ENCODE measurements around the gene PEX7.
"Not testable (repeated sequence)": the region's sequence is repeated elsewhere in the genome, so short reads cannot be mapped to it uniquely, and the experiment has no call there.

The PEX7 gene

DNA sequence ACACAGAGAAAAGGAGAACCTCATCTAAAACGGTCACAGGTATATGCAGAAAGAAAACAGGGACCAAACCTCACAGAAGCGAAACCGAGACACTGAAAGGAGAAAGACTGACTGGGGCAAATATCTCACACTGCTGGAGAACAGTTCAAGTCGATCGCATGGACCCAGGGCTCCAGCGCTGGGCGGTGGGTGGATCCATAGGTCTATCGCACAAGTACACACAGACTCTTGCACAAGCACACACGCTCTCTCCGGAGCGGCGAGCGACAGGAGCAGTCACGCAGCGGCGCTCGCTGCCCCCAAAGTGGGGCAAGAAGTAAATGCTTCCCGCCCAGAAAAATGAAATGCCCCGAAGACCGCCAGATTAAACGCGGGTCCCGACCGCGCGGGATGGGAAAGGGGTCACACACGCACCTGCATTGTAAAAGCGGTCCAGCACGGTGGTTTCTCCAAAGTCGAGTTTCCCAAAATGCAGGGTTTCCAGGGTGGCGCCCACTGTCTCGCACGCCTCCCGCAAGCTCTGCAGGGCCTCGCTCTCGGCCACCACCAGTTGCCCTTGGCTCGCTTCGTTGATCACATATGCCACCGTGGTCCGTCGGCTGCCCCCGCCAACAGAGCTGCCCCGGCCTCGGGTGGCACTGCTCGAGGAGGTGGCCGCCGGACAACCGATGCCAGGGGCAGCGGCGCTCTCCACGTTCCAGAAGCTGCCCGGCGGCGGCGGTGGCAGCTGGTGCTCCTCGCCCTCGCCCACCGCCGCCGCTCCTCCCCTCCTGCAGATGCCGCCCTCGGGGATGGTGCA, 30.9 kb upstream of the PEX7 start:
- peak; percentile 53 for DNase-seq

DNA sequence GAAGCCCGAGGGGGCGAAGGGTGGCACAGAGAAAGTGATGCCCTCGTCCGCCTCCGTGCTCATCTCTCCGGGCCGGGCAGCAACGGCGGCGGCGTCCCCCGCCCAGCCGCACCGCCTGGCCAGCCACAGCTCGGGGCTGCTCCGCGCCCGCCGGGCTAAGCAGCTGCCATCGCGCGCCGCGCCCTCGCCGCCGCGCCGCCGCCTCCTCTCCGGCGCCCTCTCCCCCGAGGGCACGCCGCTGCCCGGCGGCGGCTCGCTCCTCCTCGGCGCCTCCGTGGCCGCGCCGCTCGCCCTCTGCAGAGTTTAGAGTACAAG, 30.3 kb upstream of the PEX7 start:
- DNase-seq: no peak

DNA sequence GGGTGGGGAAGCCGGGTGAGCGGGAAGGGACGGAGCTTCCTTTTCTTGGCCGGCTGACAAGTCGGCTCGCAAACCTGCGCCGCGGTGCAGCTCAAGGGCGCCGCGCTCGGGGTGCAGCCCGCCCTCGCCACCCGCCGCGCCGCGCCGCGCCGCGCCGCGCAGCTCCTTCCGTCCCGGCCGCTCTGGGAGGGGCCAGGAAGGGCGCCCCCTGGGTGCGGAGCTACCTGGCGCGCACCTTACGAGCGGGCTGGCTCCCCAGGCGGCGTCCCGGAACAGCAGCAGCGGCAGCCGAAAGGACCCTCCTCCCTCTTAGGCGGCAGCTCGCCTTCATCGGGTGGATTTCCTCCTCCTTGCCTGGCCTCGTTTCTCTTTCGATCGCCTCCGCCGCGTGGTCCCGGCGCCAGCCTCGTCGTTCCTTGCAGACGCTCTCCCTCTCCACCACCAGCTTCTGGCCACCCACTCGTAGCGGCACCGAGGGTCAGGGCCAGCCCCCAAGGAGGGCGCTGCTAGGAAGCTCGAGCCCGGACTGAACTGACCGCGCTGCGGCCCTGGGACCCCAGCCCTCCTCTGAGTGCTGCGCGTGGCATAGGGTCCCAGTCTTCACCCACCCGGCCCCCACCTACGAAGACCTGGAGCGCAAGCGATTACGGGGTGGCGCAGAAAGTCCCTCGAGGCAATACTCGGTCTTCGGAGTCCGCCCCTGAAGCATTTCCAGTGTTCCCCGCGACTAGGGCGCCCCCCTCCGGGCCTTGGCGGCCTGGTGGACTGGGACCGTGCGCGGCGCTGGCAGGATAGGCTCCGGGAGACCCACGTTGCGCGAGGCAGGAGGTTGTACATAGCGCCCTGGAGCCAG, 29.8 kb upstream of the PEX7 start, which contains the start of gene MAP3K5:
Gene MAP3K5, minus strand, starts transcription at position 68 of the 853 bp plus-strand sequence. CDS start 320 bp downstream, outside the sequence.
- DNase-seq: peak; percentile 96

DNA sequence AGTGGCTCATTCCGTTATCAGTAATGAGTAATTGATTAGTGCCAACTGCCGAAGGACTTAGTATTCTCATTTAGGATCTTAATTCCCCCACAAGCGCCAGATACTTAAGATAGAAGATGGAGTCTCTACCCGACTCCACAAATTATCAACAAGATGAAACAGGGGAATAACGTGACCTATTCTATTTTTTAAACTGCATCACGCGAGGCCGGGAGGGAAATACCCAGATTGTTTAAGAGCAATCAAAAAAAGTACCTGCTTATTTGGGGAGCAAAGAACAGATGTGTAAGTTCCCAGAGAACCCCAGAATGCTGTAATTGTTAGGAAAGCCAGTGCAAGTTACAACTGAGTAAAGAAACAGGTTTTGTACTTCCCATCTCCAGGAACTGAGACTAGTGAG, 29.0 kb upstream of the PEX7 start:
- no peak for DNase-seq

DNA sequence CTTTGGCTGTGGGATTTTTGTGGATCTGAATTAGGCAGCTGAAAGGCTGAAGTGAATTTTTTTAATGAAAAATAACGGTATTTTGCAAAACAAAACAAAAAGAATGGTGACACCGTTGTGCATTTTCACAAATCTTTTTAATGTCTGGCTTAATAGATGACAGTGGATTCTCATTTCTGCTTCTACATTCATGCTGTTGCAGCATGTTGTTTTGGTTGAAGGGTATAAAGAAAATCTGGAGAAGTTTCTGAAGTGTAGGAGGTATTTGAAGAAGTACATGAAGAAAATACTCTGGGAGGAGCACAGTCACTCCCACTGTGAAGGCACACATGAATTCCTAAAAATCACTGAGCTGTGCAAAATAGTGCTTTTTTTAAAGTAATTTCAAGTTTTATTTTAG, 27.0 kb upstream of the PEX7 start:
- DNase-seq: no peak

DNA sequence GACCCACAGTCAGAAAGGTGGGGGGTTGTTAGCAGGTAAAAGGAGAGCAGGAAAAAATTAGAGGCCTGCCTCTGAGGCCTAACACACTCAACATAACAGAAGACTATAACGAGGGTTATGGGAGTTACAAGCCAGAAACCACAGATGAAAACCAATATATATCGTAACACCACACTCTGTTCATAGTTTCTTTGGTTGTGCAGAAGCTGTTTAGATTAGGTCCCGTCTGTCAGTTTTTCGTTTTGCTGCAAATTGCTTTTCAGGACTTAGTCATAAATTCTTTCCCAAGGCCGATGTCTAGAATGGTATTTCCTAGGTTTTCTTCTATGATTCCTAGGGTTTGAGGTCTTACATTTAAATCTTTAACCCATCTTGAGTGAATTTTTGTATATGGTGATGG, 26.4 kb upstream of the PEX7 start:
- DNase-seq: no peak

DNA sequence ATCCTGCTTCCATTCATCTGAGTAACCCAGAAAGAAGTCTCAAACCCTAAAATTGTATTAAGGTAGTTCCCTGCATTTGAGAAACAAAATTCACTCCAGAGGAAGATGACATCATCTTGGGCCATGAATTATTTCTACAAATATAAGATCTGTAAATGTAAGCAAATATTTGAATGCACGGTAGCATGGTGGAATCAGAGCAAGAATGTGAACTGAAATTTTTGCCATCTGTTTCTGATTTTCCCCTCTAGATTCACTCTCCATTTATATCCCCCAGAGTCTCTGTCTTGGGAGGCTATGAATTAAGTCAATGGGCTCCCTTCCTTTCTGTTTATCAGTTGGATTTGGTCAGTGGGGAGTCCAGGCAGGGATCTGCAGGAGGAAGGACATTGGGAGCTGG, 24.3 kb upstream of the PEX7 start:
- DNase-seq: no peak

DNA sequence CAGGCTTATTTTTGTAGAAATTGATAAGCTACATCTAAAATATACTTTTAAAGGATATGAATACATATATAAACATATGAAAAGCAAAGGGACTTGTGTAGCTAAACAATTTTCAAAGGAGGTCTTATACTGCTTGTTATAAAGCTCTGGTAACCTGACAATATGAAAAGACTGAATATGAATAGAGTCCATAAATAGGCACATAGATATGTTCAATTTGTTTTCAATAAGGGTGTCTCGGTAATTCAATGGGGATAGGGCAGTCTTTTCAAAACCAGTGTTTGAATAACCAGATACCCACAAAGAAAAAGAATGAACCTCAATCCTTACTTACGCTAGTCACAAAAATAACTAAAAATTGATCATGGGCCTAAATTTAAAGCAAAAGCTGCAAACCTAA, 20.8 kb upstream of the PEX7 start:
- no peak for DNase-seq

DNA sequence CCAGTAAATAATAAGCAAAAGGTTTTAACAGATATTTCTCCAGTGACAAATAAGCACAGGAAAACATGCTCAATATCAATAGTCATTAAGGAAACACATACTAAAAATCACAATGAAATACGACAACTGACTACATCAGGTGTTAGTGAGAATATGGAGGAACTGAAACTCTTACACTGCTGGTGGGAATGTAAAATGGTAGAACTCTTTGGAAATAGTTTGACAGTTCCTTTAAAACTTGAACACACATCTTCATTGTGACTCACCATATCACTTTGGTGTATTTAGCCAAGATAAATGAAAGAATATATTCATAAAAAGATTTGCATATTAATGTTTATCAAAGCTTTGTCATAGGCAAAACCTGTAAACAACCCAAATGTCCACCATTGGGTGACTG, 18.8 kb upstream of the PEX7 start:
- no peak for DNase-seq

DNA sequence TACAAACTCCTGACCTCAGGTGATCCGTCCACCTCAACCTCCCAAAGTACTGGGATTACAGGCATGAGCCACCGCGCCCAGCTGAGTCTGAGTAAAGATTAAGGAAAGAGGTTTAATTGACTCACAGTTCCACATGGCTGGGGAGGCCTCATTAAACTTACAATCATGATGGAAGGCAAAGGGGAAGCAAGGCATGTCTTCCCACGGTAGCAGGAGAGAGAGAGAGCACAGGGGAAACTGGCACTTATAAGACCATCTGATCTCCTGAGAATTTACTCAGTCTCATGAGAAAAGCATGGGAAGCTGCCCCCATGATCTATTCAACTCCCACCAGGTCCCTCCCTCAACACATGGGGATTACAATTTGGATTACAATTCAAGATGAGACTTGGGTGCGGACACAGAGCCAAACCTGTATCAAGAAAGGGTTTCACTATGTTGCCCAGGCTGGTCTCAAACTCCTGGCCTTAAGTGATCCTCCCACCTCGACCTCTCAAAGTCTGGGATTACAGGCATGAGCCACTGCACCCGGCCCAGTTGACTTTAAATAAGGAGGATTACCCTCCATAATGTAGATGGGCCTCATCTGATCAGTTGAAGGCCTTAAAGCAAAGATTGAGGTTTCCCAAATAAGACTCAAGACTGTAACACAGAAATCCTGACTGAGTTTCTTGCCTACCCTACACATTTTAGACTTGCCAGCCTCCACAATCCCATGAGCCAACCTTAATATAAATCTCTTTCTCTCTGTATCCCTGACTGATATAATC, 13.1 kb upstream of the PEX7 start:
- no peak for DNase-seq

DNA sequence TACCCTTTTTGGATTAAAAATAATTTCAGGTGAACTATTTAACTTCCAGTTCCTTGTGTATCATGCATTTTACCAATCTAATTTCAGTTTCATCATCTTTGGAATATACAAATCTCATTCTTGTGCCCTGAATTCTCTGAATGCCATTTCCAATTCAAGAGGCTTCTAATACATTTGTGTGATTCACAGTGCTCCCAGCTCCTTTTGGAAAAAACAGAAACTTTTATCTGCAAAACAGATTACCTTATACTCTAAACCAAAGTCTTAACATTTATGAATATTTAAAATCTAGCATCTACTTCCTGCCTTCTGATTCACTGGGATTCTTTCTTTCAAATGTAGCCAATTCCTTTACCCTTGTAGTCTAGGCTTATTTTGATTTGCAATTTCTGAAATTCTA, 11.1 kb upstream of the PEX7 start:
- no peak for DNase-seq

DNA sequence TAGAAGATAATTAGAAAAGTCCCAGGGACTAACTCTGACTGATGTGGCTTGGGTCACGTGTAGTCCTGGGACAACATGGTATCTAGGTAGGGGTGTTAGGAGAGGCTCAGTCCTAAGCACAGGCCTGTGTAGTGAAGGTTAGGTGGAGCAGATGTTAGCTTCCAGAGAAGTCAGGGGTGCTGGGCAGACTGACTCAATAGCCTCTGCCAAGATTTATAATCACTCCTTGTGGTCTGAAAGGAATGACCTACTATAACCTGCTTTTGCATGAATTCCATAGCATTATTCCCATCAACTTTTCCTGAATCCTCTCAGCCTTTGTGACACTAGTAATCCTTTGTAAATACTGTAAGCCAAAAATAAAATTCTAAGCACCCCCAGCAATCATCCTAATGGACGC, 10.2 kb upstream of the PEX7 start:
- no peak for DNase-seq

DNA sequence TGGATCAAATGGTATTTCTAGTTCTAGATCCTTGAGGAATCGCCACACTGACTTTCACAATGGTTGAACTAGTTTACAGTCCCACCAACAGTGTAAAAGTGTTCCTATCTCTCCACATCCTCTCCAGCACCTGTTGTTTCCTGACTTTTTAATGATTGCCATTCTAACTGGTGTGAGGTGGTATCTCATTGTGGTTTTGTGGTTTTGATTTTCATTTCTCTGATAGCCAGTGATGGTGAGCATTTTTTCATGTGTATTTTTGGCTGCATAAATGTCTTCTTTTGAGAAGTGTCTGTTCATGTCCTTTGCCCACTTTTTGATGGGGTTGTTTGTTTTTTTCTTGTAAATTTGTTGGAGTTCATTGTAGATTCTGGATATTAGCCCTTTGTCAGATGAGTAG, 6.8 kb upstream of the PEX7 start:
- DNase-seq: not testable (repeated sequence)

DNA sequence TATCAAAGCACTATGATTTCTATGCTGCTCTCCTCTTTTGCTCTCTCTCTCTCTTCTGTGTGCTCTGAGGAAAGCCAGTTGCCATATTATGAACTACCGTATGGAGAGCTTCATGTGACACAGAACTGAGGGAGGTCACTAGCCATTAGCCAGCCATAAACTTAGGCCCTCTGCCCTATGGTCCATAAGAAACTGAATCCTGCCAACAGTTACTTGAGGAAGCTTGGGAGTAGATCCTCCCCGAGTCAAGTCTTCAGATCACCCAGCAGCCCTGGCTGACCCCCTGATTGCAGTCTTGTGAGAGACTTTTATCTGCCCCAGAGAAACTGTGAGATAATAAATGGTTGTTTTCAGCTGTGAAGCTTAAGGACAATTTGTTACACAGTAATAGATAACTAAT, 5.7 kb upstream of the PEX7 start:
- DNase-seq: no peak

DNA sequence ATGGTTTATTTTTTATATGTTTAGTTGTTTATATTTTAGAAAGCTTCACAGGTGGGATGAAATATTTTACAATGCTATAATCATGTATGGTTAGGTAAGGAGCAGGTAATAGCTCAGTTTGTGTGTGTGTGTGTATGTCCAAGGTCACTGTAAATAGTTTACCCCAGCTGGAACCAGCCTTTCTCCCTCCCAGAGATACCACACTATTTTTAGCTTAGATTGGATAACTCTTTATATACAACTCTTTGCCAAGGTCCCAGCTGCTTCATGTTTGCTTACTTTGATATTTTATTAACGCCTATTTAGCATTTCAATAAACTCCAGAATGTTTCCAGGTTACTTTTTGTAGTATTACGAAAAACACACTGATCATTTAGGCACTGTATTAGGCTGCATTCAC, 1.8 kb upstream of the PEX7 start:
- DNase-seq: no peak

DNA sequence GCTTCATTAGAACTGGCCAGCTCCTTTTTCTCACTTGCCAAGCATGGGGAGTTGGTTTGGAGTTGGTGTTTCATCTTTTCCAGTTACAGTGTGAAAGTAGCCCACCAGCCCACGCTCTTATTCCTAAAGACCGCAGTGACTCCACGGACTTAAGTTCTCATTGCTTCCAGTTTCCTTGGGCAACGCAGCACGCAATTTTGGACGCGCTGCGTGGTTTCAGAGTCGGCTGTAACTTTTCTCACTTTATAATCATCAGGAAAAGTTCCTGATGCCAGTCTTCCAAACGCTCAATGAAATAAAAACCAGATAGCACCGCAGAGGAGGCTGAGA, 381 bp upstream of the PEX7 start:
- DNase-seq: peak; percentile 41

DNA sequence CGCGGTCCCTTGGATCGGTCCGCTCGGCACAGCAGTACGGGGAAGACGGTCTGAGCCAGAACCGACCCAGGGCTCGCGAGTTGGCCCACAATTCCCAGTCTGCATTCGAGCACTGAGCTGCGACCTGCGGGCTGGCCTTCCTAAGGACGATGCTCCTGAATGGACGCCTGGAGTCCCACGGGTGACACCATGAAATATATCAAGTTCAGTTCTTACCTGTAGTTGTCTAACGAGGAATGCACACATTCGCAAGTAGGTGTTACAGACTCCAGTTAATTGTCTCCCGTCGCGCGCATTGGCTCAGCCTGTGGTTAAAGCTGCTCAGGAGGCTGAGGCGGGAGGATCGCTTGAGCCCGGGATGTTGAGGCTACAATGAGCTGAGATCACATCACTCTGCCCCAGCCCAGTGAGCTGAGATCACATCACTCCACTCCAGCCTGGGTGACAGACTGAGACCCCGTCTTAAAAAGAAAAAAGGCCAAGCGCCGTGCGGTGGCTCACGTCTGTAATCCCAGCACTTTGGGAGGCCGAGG, 802 bp downstream of the PEX7 start:
- DNase-seq: no peak

DNA sequence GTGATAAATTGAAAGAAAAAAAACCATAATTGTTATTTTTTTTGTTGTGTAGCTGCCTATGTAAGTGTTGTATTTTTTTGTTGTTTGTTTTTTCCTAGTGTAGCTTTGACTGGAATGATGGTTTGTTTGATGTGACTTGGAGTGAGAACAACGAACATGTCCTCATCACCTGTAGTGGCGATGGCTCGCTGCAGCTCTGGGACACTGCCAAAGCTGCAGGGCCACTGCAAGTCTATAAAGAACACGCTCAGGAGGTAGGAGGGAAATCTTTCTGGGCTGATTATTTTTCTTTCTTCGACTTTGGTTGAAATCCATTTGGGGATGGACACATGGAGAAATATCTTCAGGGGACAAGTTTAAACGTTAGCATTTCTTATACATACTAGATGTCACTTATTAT, 3.8 kb downstream of the PEX7 start:
- no peak for DNase-seq

DNA sequence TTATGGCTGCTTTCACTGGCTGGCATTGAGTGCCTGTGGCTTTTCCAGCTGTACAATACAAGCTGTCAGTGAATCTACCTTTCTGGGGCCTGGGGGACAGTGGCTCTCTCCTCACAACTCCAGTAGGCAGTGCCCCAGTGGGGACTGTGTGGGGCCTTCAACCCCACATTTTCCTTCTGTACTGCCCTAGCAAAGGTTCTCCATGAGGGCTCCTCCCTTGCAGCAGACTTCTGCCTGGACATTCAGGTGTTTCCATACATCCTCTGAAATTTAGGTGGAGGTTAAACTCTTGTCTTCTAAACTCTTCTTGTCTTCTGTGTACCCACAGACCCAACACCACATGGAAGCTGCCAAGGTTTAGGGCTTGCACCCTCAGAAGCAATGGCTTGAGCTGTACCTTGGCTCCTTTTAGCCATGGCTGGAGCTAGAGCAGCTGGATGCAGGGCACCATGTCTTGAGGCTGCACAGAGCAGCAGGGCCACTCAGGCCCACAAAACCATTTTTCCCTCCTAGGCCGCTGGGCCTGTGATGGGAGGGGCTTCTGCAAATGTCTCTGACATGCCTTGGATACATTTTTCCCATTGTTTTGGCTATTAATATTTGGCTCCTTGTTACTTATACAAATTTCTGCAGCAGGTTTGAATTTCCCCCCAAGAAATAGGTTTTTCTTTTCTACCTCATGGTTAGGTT, 9.6 kb downstream of the PEX7 start:
- no peak for DNase-seq

DNA sequence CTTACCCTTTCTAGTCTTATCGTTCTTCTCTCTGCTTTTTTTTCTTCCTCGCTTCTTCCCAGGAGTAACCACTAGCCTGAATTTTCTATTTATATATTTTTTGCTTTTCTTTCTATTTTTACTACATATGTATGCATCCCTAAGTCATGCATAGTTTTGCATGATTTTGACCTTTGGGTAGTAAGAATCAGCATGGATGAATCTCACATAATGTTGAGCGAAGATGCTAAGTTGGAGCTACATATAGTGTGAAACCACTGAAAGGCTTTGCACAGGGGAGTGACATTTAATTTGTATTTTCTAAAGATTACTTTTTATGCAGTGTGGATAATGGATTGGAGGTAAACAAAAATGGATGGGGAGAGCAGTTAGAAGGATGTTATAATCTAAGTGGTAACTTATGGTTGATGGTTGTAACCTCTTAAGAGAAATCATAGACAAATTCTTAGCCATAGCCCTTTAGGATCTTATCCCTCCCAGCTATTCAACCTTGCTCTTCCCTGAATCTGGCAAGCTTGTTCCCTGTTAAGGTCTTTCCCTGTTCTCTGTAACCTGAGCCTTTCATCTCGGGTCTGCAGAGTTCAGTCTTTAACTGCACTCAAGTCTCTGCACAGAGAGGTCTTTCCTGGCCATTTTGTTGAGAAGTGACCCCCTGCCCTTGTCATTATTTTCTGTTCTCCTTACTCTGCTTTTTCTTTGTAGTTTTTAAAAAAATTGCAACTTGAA, 18.0 kb downstream of the PEX7 start:
- no peak for DNase-seq

DNA sequence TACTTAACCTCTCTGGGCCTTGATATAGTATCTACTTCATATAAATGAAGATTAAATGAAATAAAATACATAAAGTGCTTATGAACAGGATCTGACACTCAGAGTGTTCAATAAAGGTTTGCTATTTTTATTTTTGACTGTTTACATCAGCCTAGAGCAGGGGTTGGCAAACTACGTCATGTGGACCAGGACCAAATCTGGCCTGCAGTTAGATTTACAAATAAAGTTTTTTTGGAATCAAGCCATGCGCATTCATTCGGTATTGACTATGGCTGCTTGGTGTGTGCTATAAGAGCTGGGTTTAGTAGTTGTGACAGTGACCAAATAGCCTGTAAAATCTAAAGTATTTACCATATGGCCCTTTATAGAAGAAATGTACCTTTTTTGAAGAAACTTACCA, 20.8 kb downstream of the PEX7 start:
- DNase-seq: no peak

DNA sequence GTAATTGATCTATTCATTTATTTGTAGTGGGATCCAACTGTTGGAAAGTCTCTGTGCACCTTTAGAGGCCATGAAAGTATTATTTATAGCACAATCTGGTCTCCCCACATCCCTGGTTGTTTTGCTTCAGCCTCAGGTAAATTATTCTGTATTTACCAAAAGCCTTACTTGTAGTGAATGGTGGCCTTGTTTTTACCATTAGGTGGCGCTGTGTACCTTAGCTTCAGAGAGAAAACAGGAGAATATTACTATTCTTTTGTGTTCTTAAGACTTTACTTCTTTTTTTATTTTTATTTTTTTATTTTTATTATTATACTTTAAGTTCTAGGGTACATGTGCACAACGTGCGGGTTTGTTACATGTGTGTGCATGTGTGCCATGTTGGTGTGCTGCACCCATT, 23.7 kb downstream of the PEX7 start:
- no peak for DNase-seq

Measured in activated naive CD4-positive, alpha-beta T cell treated with anti-CD3 and anti-CD28 coated beads, Interleukin-2, amount 50 U/mL, for 16 hours (primary cell).